ENCODE results near the gene CCDC50. TPM values are rescaled to one million over a fixed set of nuclear protein-coding genes. Genes with fewer than 3 reads are reported as not detected.

CCDC50 gene
- total RNA-seq, 1 experiment from 2014 or later, result not detected

- Histone ChIP-seq H3K79me2 (ENCODE audit: low read length) (no peaks in the 10 kb centered on the region), H3K36me3 (ENCODE audit: insufficient read depth, low read length) (no peaks in the 10 kb centered on the region), H3K27me3 (ENCODE audit: low read length) (no peaks in the 10 kb centered on the region), H2AFZ (ENCODE audit: low read length) (no peak overlapping the region), H3K9me2 (replicated peaks; ENCODE audit: insufficient read depth, low read length) (peaks cover 5% of the 10 kb centered on the region; the same call in 1 of the 2 replicates), H3K4me2 (ENCODE audit: low read depth, low read length, poor library complexity, severe bottlenecking) (no peak overlapping the region), H3K4me3 (ENCODE audit: low read length) (no peak overlapping the region), H4K20me1 (ENCODE audit: insufficient read depth, low read depth, low read length) (no peaks in the 10 kb centered on the region), H3K4me1 (ENCODE audit: low read length) (no peaks in the 10 kb centered on the region), H3K27ac (ENCODE audit: low read length) (no peak overlapping the region), H3K9ac (ENCODE audit: low read length) (no peak overlapping the region), H3K9me3 (ENCODE audit: low read length) (peaks cover 16% of the 10 kb centered on the region; the same call in 1 of the 2 replicates)
- DNase-seq, result no peak
These were observed 102.1 kb downstream of the CCDC50 start for GRCh38 chr3:191431160-191431822.

- Histone ChIP-seq H3K9me2 (replicated peaks; ENCODE audit: insufficient read depth, low read length) (peaks cover 5% of the 10 kb centered on the region; the same call in 1 of the 2 replicates), H2AFZ (ENCODE audit: low read length) (no peak overlapping the region), H4K20me1 (ENCODE audit: insufficient read depth, low read depth, low read length) (no peaks in the 10 kb centered on the region), H3K79me2 (ENCODE audit: low read length) (no peaks in the 10 kb centered on the region), H3K9me3 (ENCODE audit: low read length) (peaks cover 16% of the 10 kb centered on the region; the same call in 1 of the 2 replicates), H3K27ac (ENCODE audit: low read length) (no peak overlapping the region), H3K27me3 (ENCODE audit: low read length) (no peaks in the 10 kb centered on the region), H3K4me1 (ENCODE audit: low read length) (no peaks in the 10 kb centered on the region), H3K36me3 (ENCODE audit: insufficient read depth, low read length) (no peaks in the 10 kb centered on the region), H3K9ac (ENCODE audit: low read length) (no peak overlapping the region), H3K4me2 (ENCODE audit: low read depth, low read length, poor library complexity, severe bottlenecking) (no peak overlapping the region), H3K4me3 (ENCODE audit: low read length) (no peak overlapping the region)
- no peak for DNase-seq
These were observed 103.0 kb downstream of the CCDC50 start for GRCh38 chr3:191432162-191432561.

- H3K79me2 ChIP-seq (ENCODE audit: low read length), result no peaks in the 10 kb centered on the region
- no peak overlapping the region for H3K4me3 ChIP-seq (ENCODE audit: low read length)
- H2AFZ ChIP-seq (ENCODE audit: low read length), result no peak overlapping the region
- H3K9me3 ChIP-seq (ENCODE audit: low read length), result peaks cover 9% of the 10 kb centered on the region; the same call in 1 of the 2 replicates
- no peaks in the 10 kb centered on the region for H3K4me1 ChIP-seq (ENCODE audit: low read length)
- H3K27ac ChIP-seq (ENCODE audit: low read length), result no peak overlapping the region
- H3K36me3 ChIP-seq (ENCODE audit: insufficient read depth, low read length), result no peaks in the 10 kb centered on the region
- peaks cover 5% of the 10 kb centered on the region; the same call in 1 of the 2 replicates for H3K9me2 ChIP-seq (replicated peaks; ENCODE audit: insufficient read depth, low read length)
- no peak overlapping the region for H3K4me2 ChIP-seq (ENCODE audit: low read depth, low read length, poor library complexity, severe bottlenecking)
- no peaks in the 10 kb centered on the region for H4K20me1 ChIP-seq (ENCODE audit: insufficient read depth, low read depth, low read length)
- no peak for DNase-seq
- no peak overlapping the region for H3K9ac ChIP-seq (ENCODE audit: low read length)
- H3K27me3 ChIP-seq (ENCODE audit: low read length), result no peaks in the 10 kb centered on the region
These were observed 104.8 kb downstream of the CCDC50 start for GRCh38 chr3:191434024-191434423.

GRCh38 chr3:191435981-191436380 lies 106.8 kb downstream of the CCDC50 start:
- Histone ChIP-seq H3K36me3 (ENCODE audit: insufficient read depth, low read length) (no peaks in the 10 kb centered on the region), H3K27me3 (ENCODE audit: low read length) (no peaks in the 10 kb centered on the region), H2AFZ (ENCODE audit: low read length) (no peak overlapping the region), H3K27ac (ENCODE audit: low read length) (no peak overlapping the region), H4K20me1 (ENCODE audit: insufficient read depth, low read depth, low read length) (no peaks in the 10 kb centered on the region), H3K9me2 (replicated peaks; ENCODE audit: insufficient read depth, low read length) (peaks cover 5% of the 10 kb centered on the region; the same call in 1 of the 2 replicates), H3K4me2 (ENCODE audit: low read depth, low read length, poor library complexity, severe bottlenecking) (no peak overlapping the region), H3K4me3 (ENCODE audit: low read length) (no peak overlapping the region), H3K9ac (ENCODE audit: low read length) (no peak overlapping the region), H3K4me1 (ENCODE audit: low read length) (no peaks in the 10 kb centered on the region), H3K9me3 (ENCODE audit: low read length) (peaks cover 7% of the 10 kb centered on the region; the same call in 1 of the 2 replicates), H3K79me2 (ENCODE audit: low read length) (no peaks in the 10 kb centered on the region)
- DNase-seq, result no peak

GRCh38 chr3:191438150-191438814 lies 109.1 kb downstream of the CCDC50 start:
- no peak overlapping the region for H3K9ac ChIP-seq (ENCODE audit: low read length)
- no peaks in the 10 kb centered on the region for H3K4me1 ChIP-seq (ENCODE audit: low read length)
- H3K4me3 ChIP-seq (ENCODE audit: low read length), result no peak overlapping the region
- no peaks in the 10 kb centered on the region for H4K20me1 ChIP-seq (ENCODE audit: insufficient read depth, low read depth, low read length)
- DNase-seq, result no peak
- peaks cover 5% of the 10 kb centered on the region; the same call in 1 of the 2 replicates for H3K9me2 ChIP-seq (replicated peaks; ENCODE audit: insufficient read depth, low read length)
- peaks cover 7% of the 10 kb centered on the region; the same call in 1 of the 2 replicates for H3K9me3 ChIP-seq (ENCODE audit: low read length)
- H3K27me3 ChIP-seq (ENCODE audit: low read length), result no peaks in the 10 kb centered on the region
- no peak overlapping the region for H3K27ac ChIP-seq (ENCODE audit: low read length)
- no peak overlapping the region for H2AFZ ChIP-seq (ENCODE audit: low read length)
- no peaks in the 10 kb centered on the region for H3K36me3 ChIP-seq (ENCODE audit: insufficient read depth, low read length)
- no peaks in the 10 kb centered on the region for H3K79me2 ChIP-seq (ENCODE audit: low read length)
- no peak overlapping the region for H3K4me2 ChIP-seq (ENCODE audit: low read depth, low read length, poor library complexity, severe bottlenecking)

- Histone ChIP-seq H2AFZ (ENCODE audit: low read length) (no peak overlapping the region), H3K4me1 (ENCODE audit: low read length) (no peaks in the 10 kb centered on the region), H3K36me3 (ENCODE audit: insufficient read depth, low read length) (no peaks in the 10 kb centered on the region), H3K79me2 (ENCODE audit: low read length) (no peaks in the 10 kb centered on the region), H3K9me2 (replicated peaks; ENCODE audit: insufficient read depth, low read length) (peaks cover 2% of the 10 kb centered on the region; the same call in 1 of the 2 replicates), H3K27me3 (ENCODE audit: low read length) (no peaks in the 10 kb centered on the region), H3K4me2 (ENCODE audit: low read depth, low read length, poor library complexity, severe bottlenecking) (no peak overlapping the region), H3K9me3 (ENCODE audit: low read length) (peaks cover 7% of the 10 kb centered on the region; the same call in 1 of the 2 replicates), H3K27ac (ENCODE audit: low read length) (no peak overlapping the region), H3K4me3 (ENCODE audit: low read length) (no peak overlapping the region), H4K20me1 (ENCODE audit: insufficient read depth, low read depth, low read length) (no peaks in the 10 kb centered on the region), H3K9ac (ENCODE audit: low read length) (no peak overlapping the region)
- no peak for DNase-seq
These were observed 111.3 kb downstream of the CCDC50 start for GRCh38 chr3:191440532-191440931.

GRCh38 chr3:191441687-191442086 lies 112.5 kb downstream of the CCDC50 start:
- DNase-seq, result no peak
- Histone ChIP-seq H4K20me1 (ENCODE audit: insufficient read depth, low read depth, low read length) (no peaks in the 10 kb centered on the region), H3K4me3 (ENCODE audit: low read length) (no peak overlapping the region), H2AFZ (ENCODE audit: low read length) (no peak overlapping the region), H3K9me2 (replicated peaks; ENCODE audit: insufficient read depth, low read length) (no peaks in the 10 kb centered on the region), H3K9ac (ENCODE audit: low read length) (no peak overlapping the region), H3K4me1 (ENCODE audit: low read length) (no peaks in the 10 kb centered on the region), H3K27ac (ENCODE audit: low read length) (no peak overlapping the region), H3K4me2 (ENCODE audit: low read depth, low read length, poor library complexity, severe bottlenecking) (no peak overlapping the region), H3K36me3 (ENCODE audit: insufficient read depth, low read length) (no peaks in the 10 kb centered on the region), H3K9me3 (ENCODE audit: low read length) (peaks cover 12% of the 10 kb centered on the region), H3K27me3 (ENCODE audit: low read length) (no peaks in the 10 kb centered on the region), H3K79me2 (ENCODE audit: low read length) (no peaks in the 10 kb centered on the region)

GRCh38 chr3:191444569-191444968 lies 115.4 kb downstream of the CCDC50 start:
- no peaks in the 10 kb centered on the region for H3K79me2 ChIP-seq (ENCODE audit: low read length)

More at GRCh38 chr3:191444569-191444968, 115.4 kb downstream of the CCDC50 start:
- H3K4me3 ChIP-seq (ENCODE audit: low read length), result no peak overlapping the region
- H3K9me2 ChIP-seq (replicated peaks; ENCODE audit: insufficient read depth, low read length), result no peaks in the 10 kb centered on the region
- no peaks in the 10 kb centered on the region for H3K36me3 ChIP-seq (ENCODE audit: insufficient read depth, low read length)
- no peak for DNase-seq
- H3K27ac ChIP-seq (ENCODE audit: low read length), result no peak overlapping the region
- no peaks in the 10 kb centered on the region for H3K27me3 ChIP-seq (ENCODE audit: low read length)
- H3K9ac ChIP-seq (ENCODE audit: low read length), result no peak overlapping the region
- no peak overlapping the region for H3K4me2 ChIP-seq (ENCODE audit: low read depth, low read length, poor library complexity, severe bottlenecking)
- peaks cover 23% of the 10 kb centered on the region for H3K9me3 ChIP-seq (ENCODE audit: low read length)
- no peaks in the 10 kb centered on the region for H4K20me1 ChIP-seq (ENCODE audit: insufficient read depth, low read depth, low read length)
- no peak overlapping the region for H2AFZ ChIP-seq (ENCODE audit: low read length)
- H3K4me1 ChIP-seq (ENCODE audit: low read length), result no peaks in the 10 kb centered on the region
